ENCODE results near the gene CRISP1. TPM values are rescaled to one million over a fixed set of nuclear protein-coding genes. Genes with fewer than 3 reads are reported as not detected.

The CRISP1 gene
- total RNA-seq, 6 experiments from 2014 or later: not detected

DNA sequence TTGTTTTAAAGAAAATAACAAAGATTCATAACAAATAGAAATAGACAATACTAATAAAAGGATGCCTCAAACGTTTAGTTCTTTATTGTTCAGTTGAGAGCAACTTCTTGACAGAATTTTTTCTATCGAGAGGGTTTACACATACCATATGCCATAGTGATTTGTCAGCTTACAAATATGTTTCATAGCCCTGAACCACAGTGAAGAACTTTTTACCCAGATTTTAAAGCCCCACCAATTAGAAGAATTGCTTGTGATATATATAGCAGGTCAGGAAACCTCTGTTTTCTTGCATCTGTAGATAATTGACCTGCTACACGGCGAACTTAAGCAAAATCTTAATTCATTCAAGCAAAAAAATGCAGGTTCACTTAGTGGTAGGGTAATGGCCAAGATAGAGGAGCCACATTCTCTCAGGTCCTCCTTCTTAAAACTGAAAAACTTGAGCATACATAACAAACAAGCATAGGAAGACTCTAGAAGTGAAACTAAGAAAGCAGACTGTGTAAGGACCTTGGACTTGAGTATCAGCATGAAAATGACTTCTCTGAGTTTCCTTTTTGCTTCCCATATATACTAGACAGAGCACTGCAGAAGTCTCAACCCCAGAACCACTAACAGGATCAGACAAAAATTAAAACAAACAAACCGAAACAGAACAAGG, 39.5 kb downstream of the CRISP1 start:
- Histone ChIP-seq H3K9me3 (no peaks in the 10 kb centered on the region), H3K4me3 (no peak overlapping the region), H3K4me1 (no peaks in the 10 kb centered on the region), H3K27me3 (no peaks in the 10 kb centered on the region), H3K36me3 (no peaks in the 10 kb centered on the region), H3K27ac (no peak overlapping the region)
- DNase-seq: no peak
- no peak for TF ChIP-seq POLR2A (IDR thresholded peaks at IDR 0.05)
- TF ChIP-seq, protein P1, sequence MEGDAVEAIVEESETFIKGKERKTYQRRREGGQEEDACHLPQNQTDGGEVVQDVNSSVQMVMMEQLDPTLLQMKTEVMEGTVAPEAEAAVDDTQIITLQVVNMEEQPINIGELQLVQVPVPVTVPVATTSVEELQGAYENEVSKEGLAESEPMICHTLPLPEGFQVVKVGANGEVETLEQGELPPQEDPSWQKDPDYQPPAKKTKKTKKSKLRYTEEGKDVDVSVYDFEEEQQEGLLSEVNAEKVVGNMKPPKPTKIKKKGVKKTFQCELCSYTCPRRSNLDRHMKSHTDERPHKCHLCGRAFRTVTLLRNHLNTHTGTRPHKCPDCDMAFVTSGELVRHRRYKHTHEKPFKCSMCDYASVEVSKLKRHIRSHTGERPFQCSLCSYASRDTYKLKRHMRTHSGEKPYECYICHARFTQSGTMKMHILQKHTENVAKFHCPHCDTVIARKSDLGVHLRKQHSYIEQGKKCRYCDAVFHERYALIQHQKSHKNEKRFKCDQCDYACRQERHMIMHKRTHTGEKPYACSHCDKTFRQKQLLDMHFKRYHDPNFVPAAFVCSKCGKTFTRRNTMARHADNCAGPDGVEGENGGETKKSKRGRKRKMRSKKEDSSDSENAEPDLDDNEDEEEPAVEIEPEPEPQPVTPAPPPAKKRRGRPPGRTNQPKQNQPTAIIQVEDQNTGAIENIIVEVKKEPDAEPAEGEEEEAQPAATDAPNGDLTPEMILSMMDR (IDR thresholded peaks at IDR 0.05): no peak
- 33% methylated on average over 5 of the region's 5 CpGs for WGBS (ENCODE audit: insufficient coverage, low coverage, low lambda C conversion rate, missing lambda C conversion rate)
- no peak for ATAC-seq
- intact Hi-C loops (cut with DNase I): no loop called here

DNA sequence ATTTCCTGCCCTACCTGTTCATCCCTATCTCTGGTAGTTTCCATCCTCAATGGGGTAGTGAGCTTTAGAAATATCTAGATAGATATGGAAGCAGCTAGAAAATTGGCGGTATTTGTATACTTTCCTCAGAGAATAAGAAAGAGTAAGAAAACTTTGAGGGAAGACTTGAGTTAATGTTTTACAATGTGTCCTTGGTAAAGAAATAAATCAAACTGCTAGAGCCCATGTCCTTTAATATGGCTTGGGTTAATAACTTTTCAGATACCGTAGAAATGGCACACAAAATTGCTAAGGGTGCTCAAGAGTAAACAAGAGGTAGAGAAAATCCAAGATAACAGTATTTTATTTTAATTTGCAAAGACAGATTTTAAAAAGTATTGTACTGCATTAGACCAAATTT, 51.2 kb downstream of the CRISP1 start:
- TF ChIP-seq POLR2A (IDR thresholded peaks at IDR 0.05): no peak
- TF ChIP-seq, protein P1 (IDR thresholded peaks at IDR 0.05): no peak
- intact Hi-C loops (cut with DNase I): no loop called here
- Histone ChIP-seq H3K4me3 (no peak overlapping the region), H3K9me3 (no peaks in the 10 kb centered on the region), H3K27ac (no peak overlapping the region), H3K36me3 (no peaks in the 10 kb centered on the region), H3K4me1 (no peaks in the 10 kb centered on the region), H3K27me3 (no peaks in the 10 kb centered on the region)
- no peak for DNase-seq
- ATAC-seq: no peak
- 74% methylated on average over 2 of the region's 2 CpGs for WGBS (ENCODE audit: insufficient coverage, low coverage, low lambda C conversion rate, missing lambda C conversion rate)

DNA sequence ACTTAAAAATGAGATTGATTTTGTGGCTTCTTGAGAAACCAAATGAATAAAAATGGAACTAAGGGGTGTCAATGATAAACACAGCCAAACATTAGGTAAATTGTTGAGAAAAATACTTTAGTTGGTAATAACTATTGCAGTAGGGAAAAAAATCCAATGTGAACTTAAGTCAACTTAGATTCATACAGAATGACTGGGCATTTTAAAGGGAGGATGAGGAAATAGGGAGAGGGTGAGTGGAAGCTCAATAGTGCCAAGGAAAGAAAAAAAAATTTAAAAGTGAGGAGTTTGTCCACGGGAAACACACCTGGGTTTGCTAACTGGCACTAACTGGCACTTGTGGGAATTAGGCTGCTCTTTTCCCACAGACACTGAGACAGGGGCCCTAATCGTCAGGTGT, 53.1 kb downstream of the CRISP1 start:
- no peaks in the 10 kb centered on the region for H3K4me1 ChIP-seq
- no peak overlapping the region for H3K4me3 ChIP-seq
- H3K36me3 ChIP-seq: no peaks in the 10 kb centered on the region
- intact Hi-C loops (cut with DNase I): no loop called here
- WGBS (ENCODE audit: insufficient coverage, low coverage, low lambda C conversion rate, missing lambda C conversion rate): 54% methylated on average over 2 of the region's 2 CpGs
- H3K27me3 ChIP-seq: no peaks in the 10 kb centered on the region
- H3K27ac ChIP-seq: no peak overlapping the region
- DNase-seq (no peak), ATAC-seq (no peak)
- TF ChIP-seq, protein P1 (IDR thresholded peaks at IDR 0.05): no peak
- no peak for TF ChIP-seq POLR2A (IDR thresholded peaks at IDR 0.05)
- no peaks in the 10 kb centered on the region for H3K9me3 ChIP-seq

- TF ChIP-seq, protein P1 (IDR thresholded peaks at IDR 0.05): no peak
- TF ChIP-seq POLR2A (IDR thresholded peaks at IDR 0.05): no peak
- H3K4me3 ChIP-seq: no peak overlapping the region
- WGBS (ENCODE audit: insufficient coverage, low coverage, low lambda C conversion rate, missing lambda C conversion rate): 86% methylated on average over 4 of the region's 4 CpGs
Observed at GRCh38 chr6:49806145-49806544, 60.2 kb downstream of the CRISP1 start.

More at GRCh38 chr6:49806145-49806544, 60.2 kb downstream of the CRISP1 start:
- Histone ChIP-seq H3K27ac (no peak overlapping the region), H3K4me1 (no peaks in the 10 kb centered on the region), H3K36me3 (no peaks in the 10 kb centered on the region), H3K27me3 (no peaks in the 10 kb centered on the region), H3K9me3 (no peaks in the 10 kb centered on the region)
- ATAC-seq (no peak), DNase-seq (no peak)
- intact Hi-C loops (cut with DNase I): no loop called here
